Measurements from ENCODE around the gene GRN.
"Not testable (repeated sequence)": the region's sequence is repeated elsewhere in the genome, so short reads cannot be mapped to it uniquely, and the experiment has no call there.

GRN gene

DNA sequence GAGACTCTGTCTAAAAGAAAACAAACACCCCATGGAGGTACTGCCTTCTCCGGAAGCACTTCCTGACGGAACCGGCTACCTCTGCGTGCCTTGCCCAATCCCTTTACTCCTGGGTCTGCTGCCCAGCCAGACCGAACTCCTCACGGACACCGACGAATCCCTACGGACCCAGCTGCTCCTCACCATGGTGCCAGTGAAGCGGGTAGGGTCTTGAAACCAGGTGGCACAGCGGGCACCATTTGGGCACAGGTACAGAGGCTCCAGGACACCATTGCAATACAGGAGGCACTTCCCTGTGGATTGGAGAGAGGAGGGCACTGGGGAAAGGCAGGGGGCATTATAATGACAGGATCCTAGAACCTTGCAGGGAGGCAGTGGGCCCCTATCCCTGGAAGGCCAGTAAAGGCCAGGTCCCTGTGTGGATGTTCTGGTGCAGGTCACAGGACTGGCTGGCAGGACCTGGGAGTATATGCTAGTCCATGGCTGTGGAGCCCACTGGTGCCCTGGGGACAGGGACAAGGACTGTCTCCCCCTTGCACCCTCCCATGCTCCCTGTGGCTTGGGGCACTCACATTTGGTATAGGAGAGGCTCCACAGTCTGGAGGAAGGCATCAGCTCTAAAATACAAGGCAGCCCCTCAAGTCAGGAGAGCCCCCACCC is 22.7 kb upstream of the GRN start:
- DNase-seq: no peak

DNA sequence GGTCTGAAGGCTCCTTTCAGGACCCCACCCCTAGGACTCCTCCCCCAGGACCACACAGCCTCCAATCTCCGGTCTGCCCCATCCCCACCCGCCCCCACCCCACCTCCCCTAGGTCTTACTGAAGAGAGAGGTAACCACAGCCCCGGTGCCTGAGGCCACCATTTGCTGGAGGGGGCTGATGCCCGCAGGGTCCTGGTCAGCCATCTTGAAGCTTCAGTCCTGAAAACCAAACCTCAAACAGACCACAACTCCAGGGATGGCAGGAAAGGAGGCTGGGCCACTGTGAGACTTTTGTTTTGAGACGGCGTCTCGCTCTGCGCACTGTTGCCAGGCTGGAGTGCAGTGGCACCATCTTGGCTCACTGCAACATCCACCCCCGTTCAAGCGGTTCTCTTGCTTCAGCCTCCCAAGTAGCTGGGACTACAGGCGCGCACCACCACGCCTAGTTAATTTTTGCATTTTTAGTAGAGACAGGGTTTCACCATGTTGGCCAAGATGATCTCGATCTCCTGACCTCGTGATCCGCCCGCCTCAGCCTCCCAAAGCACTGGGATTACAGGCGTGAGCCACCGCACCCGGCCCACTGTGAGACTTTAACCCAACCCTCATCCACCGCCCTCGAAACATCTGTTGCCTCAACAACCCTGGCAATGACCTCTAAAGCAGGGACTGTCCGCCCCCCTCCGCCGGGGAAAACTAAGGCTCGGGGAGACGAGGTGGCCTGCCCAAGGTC is 21.6 kb upstream of the GRN start:
- no peak for DNase-seq

DNA sequence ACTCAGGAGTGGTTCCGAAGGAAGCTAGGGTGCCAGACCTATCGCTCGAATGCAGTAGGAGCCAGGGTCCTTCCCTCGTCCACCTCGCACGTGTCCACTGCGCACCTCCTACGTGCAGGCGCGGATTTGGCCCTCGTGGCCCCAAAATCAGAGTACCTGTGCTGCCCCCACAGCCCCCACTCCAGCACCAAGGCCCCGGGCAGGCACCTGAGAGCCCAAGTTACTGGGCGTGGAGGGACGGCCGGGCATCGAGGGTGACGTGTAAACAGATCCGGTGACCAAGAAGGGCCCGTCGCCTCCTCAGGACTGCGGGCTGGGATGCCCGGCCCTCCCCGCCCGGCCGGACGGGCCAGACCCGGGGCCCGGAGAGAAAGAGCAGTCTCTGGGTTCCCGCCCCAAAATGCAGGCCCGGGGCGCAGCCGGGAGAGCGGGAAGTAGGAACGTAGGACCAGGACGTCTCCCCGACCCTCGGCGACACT is 21.0 kb upstream of the GRN start:
- no peak for DNase-seq

DNA sequence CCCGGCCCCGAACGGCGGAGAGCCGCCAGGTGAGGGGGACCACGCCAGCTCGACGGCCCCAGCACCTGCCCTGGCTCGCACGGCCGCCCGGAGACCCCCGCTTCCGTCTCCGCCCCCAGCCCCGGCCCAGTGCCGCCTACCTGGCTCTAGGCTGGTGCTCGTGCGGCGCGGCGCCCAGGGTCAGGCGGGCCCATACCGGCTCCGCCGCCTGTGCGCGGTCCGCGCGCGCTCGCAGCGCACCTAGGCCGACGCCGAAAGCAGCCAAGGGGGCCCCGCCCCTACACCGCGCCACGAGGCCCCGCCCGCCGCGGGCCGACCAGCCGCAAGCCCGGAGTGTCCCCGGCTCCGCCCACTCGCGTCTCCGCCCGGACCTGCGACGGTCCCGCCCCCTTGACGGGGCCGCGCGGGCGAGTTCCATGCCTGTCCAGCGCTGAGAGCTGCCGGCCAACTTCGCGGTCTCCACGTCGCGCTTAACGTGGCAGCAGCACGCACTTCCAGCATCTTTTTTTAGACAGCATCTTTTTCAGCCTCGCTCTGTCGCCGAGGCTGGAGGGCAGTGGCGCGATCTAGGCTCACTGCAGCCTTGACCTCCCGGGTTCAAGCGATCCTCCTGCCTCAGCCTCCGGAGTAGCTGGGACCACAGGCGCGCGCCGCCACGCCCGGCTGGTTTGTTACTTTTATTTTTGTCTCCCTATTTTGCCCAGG is 20.4 kb upstream of the GRN start, which contains the start of gene SLC25A39:
TSS of gene SLC25A39 (minus strand) at position 253 of the 705 bp plus-strand sequence. CDS start 1,261 bp downstream, outside the sequence.
- DNase-seq: peak; percentile 94

DNA sequence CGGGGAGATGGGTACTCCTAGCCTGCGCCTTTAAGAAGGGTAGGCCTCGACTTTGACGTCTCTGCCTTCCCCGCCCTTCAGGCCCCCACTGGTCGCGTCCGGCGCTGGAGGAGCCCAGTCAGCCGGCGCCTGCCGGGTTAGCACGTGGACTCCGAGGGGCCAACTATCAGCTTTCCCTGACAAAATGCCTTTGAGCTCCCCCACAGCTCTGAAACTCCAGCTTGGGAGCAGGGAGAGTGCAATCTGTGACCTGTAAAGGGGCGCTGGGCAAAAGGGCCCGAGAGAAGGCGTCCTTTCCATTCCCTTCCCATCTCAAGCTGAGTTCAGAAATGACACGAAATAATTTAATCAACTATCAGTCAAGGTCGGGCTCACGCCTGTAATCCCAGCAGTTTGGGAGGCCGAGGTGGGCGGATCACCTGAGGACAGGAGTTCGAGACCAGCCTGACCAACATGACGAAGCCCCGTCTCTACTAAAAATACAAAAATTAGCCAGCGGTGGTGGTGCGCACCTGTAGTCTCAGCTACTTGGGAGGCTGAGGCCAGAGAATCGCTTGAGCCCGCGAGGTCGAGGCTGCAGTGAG is 18.1 kb upstream of the GRN start:
- peak; percentile 86 for DNase-seq

DNA sequence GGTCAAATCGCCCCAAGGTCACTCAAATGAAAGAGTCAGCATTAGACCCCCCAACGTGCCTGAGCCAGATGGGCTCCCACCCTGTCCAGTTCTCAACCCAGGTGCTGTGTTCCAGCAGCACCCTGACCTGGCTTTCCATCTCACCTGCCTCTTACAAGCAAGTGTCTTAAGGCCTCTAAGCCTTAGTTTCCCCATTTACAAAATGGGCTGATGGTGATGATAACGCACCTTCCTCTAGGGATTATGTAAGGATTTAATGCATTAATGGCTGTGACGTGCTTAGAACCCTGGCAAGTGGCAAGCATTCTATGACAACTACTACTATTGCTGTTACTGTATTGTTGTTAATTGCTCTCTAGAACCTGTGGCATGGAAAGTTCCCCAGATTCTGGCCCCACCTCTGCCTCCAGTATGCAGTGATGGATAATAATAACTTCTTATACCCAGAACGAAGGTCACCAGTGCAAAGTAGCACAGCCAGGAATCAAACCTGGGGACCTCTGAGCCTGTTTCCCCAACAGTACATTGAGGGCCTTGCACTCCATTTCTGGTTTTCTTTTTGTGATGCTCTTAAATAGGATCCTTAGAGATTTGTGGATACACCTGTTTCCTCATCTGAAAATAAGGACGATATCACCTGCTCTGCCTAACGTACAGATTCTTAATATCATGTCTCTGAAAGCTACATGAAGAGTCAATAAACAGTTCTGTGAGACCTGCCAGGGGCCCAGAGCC is 17.2 kb upstream of the GRN start:
- no peak for DNase-seq

DNA sequence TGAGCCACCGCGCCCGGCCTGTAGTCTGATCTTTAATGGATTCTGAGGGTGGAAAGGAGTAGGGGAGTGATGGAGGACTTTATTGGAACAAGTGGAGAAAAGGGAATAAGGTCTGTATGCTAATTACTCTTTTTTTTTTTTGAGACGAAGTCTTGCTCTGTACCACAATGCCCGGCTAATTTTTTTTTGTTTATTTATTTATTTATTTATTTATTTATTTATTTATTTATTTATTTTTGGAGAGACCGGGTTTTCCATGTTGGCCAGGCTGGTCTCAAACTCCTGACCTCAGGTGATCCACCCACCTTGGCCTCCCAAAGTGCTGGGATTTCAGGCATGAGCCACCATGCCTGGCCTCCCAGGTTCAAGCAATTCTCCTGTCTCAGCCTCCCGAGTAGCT is 15.6 kb upstream of the GRN start:
- not testable (repeated sequence) for DNase-seq

DNA sequence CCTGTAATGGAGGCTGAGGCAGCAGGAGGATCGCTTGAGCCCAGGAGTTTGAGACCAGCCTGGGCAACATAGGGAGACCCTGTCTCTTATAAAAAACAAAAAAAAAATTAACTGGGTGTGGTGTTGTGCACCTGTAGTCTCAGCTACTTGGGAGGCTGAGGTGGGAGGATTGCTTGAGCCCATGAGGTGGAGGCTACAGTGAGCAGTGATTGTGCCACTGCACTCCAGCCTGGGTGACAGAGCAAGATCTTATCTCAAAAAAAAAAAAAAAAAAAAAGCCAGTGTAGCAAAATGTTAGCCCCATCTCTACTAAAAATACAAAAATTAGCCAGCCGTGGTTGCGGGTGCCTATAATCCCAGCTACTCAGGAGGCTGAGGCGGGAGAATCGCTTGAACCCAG is 14.8 kb upstream of the GRN start:
- DNase-seq: not testable (repeated sequence)

DNA sequence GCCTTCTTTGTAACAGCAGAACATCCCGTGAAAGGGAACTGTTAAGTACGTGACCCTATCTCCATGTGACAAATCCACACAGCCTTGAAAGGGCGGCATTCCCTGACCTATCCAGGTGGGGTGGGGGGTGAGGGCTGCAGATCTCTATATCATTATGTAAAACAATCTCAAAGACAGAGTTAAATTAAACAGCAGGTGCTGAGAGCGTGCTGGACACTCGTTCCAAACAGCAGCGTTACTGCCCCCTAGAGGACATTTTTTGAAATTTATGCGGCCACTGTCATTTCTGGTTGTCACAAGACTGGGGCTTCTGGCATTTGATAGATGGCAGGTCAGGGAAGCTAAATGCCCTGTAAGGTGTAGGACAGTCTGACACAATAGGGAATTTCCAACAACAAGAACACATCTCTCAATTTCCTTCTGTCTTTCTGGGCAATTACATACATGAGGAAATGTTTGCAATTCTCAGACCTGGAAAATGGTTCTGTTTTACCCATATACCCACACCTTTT is 13.8 kb upstream of the GRN start:
- DNase-seq: no peak

DNA sequence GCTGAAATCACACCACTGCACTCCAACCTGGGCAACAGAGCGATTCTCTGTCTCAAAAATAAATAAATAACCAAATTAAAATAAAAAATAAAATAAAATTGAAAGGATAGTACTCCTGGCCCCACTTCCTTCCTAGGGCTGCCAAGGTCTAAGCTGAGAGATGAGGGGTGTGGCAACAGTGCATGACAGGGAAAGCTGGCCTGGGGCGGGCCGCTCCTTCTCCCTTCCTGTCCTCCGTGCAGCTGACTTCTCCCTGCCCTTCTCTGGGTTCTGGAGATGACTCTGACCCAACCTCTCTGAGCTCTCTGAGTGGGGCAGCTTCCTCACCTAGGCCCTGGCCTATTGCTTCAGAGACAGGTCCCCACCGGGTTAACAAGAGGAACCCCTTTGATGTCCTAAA is 11.7 kb upstream of the GRN start:
- DNase-seq: no peak

DNA sequence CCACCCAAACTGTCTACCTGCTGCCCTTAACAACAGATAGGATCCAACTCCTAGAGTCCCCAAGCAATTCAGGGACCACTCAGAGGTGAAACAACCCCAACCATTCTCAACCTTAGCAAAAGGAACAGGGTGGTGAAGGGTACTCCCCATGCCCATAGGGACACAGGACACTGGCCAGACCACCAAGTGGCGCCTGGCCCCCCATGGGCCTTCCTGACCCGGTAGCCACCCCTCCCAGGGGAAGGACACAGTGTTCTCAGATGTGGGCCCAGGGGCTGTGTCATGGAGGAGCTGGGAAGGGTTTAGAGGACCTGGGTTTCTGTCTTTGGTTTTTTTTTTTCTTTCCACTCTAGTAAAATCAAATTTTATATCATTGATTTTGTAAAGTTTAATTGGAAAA is 10.8 kb upstream of the GRN start:
- DNase-seq: no peak

DNA sequence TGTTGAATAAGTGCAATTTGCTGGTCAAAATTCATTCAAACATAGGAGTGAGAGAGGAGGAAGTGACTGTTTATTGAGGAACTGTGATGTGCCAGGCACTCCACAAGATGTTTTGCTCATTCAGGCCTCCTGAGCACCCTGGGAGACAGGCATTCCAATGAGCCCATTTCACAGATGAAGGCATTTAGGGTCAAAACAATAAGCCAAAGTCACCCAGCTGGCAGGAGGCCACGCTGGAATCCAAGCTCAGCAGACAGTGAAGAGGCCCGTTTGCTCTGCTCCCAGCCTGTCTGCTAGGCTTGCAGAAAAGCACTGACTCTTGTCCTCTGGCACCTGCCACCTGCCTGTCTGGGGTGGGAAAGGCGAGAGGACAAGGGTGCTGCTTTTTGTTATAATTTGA is 10.4 kb upstream of the GRN start:
- DNase-seq: no peak

DNA sequence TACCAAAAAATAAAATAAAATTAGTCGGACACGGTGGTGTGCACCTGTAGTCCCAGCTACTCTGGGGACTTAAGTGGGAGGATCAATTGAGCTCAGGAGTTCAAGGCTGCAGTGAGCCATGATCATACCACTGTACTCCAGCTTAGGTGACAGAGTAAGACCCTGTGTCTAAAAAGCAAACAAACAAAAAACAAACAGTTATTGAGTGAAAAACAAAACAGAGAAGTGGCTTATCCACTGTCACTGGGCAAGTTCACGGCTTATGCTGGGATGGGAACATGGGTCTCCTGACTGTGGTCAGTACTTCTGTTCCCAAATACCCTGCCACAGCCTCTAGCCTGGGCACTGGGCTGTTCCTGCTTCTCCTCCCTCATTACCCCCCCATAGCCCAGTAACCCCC is 9.5 kb upstream of the GRN start:
- DNase-seq: no peak

DNA sequence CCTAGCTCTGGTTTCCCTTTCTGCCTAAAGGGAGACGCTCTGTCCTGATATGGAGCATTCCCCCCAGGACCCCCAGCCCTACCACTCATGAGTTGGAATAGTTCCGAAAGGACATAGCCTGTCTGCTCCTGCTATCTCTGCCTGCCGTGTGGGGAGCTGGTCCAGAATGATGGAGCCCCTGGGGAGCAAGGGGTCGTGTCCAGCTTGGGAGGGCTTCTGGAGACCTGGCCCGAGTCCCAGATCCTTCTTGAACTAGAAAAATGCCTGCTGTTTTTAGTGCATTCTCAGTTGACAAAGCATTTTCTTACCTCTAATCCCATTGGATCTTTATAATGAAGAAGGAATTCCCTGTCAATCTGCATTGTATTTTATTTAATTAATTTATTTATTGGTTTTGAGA is 9.1 kb upstream of the GRN start:
- DNase-seq: no peak

DNA sequence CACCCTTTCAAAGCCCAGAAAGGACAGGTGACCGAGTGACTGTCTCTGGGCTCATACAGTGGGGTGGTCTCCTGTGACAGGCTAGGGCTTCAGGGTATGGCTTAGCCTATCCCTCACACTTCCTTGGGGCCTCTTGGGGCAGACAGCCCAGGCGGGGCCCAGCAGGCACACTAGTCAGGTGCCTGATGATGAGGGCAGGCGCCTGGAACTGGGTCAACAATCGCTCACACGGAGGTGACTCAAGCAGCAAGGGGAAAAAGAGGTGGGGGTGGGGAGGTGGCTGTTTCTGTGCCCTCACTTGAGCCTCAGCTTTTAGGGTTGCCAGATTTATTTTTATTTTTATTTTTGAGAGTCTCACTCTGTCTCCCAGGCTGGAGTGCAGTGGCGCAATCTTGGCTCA is 6.4 kb upstream of the GRN start:
- no peak for DNase-seq

DNA sequence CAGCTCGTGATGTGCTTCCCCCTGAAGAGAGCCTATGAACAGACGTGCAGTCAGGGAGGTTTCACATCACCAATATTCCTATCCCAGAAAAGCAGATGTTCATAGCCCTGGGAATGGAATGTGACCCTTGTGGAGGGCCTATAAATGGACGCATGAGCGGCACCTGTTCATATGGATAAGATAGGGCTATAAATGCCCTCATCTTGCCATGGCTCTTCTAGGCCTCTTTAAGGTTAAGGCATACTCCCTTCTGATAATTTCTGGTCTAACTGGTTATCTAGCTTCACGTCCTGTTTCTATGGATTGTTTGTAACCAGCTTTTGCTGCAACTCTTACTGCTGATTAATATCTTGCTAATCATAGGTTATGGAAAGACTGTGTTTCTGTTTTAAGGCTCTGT is 4.5 kb upstream of the GRN start:
- not testable (repeated sequence) for DNase-seq

DNA sequence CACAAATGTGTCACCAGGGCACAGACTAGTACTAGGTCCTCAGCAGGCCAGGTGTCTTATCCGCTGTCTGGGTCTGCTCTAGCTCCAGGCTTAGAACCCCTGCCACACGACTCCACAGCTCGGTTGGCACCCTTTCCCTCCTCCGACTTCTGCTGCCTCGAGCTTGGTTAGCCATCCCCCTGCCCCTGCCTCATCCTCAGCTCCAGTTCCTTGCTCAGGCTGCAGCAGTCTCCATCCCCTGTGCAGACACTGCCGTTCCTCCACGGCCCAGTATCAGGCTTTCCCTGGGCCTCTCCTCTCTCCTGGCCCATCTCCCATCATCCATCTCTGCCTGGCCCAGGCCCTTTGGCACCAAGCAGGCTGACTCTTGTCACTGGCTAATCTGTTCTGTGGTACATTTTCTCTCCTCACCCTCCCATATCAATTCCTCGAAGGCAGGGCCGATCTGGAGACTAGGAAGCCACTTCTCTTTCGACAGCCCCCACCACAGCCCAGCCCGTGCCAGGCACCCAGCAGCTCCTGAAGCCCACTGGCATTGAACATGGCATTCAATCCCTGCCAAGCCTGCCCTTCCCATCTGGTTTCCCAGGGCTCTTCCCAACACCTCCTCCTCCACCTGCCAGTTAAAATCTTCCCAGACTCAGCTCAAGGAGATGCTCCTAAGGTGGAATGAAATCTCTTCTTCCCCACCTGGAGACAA is 1.4 kb upstream of the GRN start:
- no peak for DNase-seq

DNA sequence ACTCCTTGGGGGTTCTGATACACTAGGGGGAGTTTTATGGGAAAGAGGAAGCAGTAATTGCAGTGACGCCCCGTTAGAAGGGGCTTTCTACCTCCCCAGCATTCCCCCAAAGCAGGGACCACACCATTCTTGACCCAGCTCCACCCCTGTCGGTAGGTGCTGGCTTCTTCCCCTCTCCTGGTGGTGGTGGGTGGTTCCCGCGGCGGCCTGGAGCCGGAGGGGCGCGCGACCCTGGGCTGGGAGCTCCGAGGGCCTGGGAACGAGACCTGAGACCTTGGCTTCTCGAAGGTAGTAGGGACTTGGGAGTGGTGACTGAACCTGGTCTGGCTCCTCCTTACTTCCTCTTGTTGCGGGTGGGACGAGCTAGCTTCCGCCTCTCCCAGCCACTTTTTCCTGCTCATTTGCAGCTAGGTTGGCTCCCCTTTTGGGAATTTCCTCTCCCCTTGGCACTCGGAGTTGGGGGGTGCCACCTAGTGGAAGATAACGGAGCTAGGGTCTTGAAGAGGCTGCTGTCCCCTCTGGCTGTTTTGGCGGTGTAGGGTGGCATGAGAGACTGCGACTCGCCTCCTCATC is 438 bp downstream of the GRN start:
- DNase-seq: peak; percentile 30

DNA sequence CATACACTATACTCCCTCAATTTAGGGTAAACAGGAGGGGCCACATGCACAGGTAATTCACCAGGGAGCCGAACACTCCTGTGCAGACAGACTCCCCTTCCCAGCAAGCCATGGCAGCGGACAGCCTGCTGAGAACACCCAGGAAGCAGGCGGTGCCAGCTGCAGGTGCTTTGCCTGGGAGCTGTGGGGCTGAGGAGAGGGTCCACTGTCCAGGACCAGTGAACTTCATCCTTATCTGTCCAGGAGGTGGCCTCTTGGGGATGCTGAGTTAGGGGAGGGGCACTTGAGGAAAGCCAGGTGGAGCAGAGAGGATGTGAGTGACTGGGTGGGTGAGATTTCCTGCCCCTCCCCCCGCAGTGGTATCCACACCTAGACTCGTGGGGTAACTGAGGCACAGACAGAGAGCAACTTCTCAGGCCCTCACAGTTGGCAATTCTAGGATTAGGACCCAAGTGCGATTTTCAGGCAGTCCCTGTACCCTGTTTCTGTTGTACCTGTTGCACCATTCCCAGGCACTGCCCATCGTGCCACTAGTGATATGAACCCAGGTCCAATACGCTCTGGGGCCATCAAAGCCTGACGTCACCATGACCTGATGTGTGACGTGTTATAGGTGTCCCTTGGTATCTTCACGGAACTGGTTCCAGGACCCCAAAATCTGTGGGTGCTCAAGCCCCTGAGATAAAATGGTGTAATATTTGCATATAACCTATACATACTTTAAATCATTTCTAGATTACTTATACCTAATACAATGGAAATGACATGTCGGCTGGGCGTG is 1.2 kb downstream of the GRN start:
- no peak for DNase-seq

DNA sequence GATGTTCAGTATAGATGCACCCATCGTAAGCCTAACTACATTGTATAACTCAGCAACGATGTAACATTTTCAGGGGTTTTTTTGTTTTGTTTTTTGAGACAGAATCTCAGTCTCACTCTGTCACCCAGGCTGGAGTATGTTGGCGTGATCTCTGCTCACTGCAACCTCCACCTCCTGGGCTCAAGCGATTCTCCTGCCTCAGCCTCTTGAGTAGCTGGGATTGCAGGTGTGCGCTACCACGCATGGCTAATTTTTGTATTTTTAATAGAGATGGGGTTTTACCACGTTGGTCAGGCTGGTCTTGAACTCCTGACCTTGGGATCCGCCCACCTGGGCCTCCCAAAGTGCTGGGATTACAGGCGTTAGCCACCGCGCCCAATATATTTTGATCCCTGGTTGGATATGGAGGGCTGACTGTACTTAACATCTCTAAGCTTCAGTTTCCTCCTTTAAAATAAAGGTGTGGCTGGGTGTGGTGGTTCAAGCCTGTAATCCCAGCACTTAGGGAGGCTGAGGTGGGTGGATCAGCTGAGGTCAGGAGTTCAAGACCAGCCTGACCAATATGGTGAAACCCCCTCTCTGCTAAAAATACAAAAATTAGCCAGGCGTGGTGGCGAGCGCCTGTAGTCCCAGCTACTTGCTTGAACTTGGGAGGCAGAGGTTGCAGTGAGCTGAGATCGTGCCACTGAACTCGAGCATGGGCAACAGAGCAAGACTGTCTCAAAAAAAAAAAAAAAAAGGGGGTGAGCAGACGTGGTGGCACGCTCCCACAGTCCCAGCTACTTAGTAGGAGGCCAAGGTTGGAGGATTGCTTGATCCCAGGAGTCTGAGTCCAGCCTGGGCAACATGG is 2.3 kb downstream of the GRN start:
- not testable (repeated sequence) for DNase-seq

All from stimulated activated CD4-positive, alpha-beta T cell treated with anti-CD3 and anti-CD28 coated beads, Interleukin-12 subunit alpha, Interleukin-12 subunit beta, amount 100 ng/mL, for 4 hours (primary cell).